ENCODE results near the gene CILP2. TPM values are rescaled to one million over a fixed set of nuclear protein-coding genes. Genes with fewer than 3 reads are reported as not detected.

CILP2 gene
- total RNA-seq, 2 experiments from 2014 or later = 0.25 TPM; not detected in 1

GRCh38 chr19:19594381-19594780, 56.3 kb downstream of the CILP2 start:
- CTCF ChIA-PET = interaction anchor here (0.6 kb wide), 1 partner anchor 8 kb away, joined by 3 read pairs; no protein-coding TSS in a partner anchor
- Mint-ChIP-seq H3K27me3 (no peaks in the 10 kb centered on the region), H3K9me3 (no peaks in the 10 kb centered on the region), H3K4me3 (no peak overlapping the region), H3K27ac (peak overlapping the region; percentile 60), H3K4me1 (peaks cover 82% of the 10 kb centered on the region), H3K36me3 (ENCODE audit: low read depth) (peaks cover 65% of the 10 kb centered on the region)
- POLR2A ChIA-PET = no interaction called here
- DNase-seq = no peak

GRCh38 chr19:19595171-19595701, 57.2 kb downstream of the CILP2 start:
- peaks cover 60% of the 10 kb centered on the region for H3K36me3 Mint-ChIP-seq (ENCODE audit: low read depth)
- H3K4me1 Mint-ChIP-seq = peaks cover 80% of the 10 kb centered on the region
- no peaks in the 10 kb centered on the region for H3K27me3 Mint-ChIP-seq
- ChIA-PET CTCF (interaction anchor here (1.6 kb wide), 1 partner anchor 11 kb away, joined by 3 read pairs; no protein-coding TSS in a partner anchor), POLR2A (interaction anchor here (0.6 kb wide), 1 partner anchor 69 kb away, joined by 3 read pairs; no protein-coding TSS in a partner anchor)
- no peak overlapping the region for H3K4me3 Mint-ChIP-seq
- DNase-seq = no peak
- H3K27ac Mint-ChIP-seq = peak overlapping the region; percentile 80
- H3K9me3 Mint-ChIP-seq = no peaks in the 10 kb centered on the region

Other genes starting within 250 kb of the CILP2 start
- gene SUGP1, start 217.8 kb upstream of the CILP2 start, total RNA-seq = 10 to 100 TPM; 70.8 to 73.1 TPM
- gene MAU2, start 217.4 kb upstream of the CILP2 start, total RNA-seq = 10 to 100 TPM; 71.9 to 81.4 TPM
- 100 to 1,000 TPM; 122 to 135 TPM for gene GATAD2A, start 132.6 kb upstream of the CILP2 start, total RNA-seq
- 1 to 10 TPM; 3.7 to 4.4 TPM for gene TSSK6, start 22.7 kb upstream of the CILP2 start, total RNA-seq
- gene NDUFA13, start 22.0 kb upstream of the CILP2 start, total RNA-seq = 100 to 1,000 TPM; 314 to 363 TPM
- 10 to 100 TPM; 12.8 to 13.2 TPM for gene YJEFN3, start 9.4 kb upstream of the CILP2 start, total RNA-seq
- gene PBX4, start 80.4 kb downstream of the CILP2 start, total RNA-seq = 10 to 100 TPM; 34.4 to 38.4 TPM
- 10 to 100 TPM; 54.1 to 59.4 TPM for gene LPAR2, start 90.0 kb downstream of the CILP2 start, total RNA-seq
- 100 to 1,000 TPM; 101 to 111 TPM for gene GMIP, start 105.4 kb downstream of the CILP2 start, total RNA-seq
- gene ATP13A1, start 125.4 kb downstream of the CILP2 start, total RNA-seq = 100 to 1,000 TPM in 1 of 2 experiments, 10 to 100 TPM in 1; 90.1 to 105 TPM
- gene ZNF101, start 130.6 kb downstream of the CILP2 start, total RNA-seq = 10 to 100 TPM; 96.3 to 97.2 TPM
- gene ZNF14, start 194.8 kb downstream of the CILP2 start, total RNA-seq = 1 to 10 TPM; 7.9 to 8.9 TPM